Activated naive CD4-positive, alpha-beta T cell treated with anti-CD3 and anti-CD28 coated beads, Interleukin-2, amount 50 U/mL, for 24 hours (primary cell): Measurements from ENCODE around the gene UNC80.

ENCODE experiments used
- H3K27ac Mint-ChIP-seq: one replicate; pipeline ENCODE4 v1.8.0; 2021; ENCODE audit warnings: mild to moderate bottlenecking, mixed read lengths
- H3K27me3 Mint-ChIP-seq: one replicate; pipeline ENCODE4 v1.8.0; 2021; ENCODE audit warnings: mixed read lengths
- H3K36me3 Mint-ChIP-seq: one replicate; pipeline ENCODE4 v1.8.0; 2021; ENCODE audit warnings: mixed read lengths
- H3K4me1 Mint-ChIP-seq: one replicate; pipeline ENCODE4 v1.8.0; 2021; ENCODE audit warnings: mixed read lengths
- H3K4me3 Mint-ChIP-seq: one replicate; pipeline ENCODE4 v1.8.0; 2021; ENCODE audit warnings: mild to moderate bottlenecking, mixed read lengths
- H3K9me3 Mint-ChIP-seq: one replicate; pipeline ENCODE4 v1.8.0; 2021; ENCODE audit warnings: mixed read lengths

The UNC80 gene

GRCh38 chr2:210046851-210047500 is 275.3 kb downstream of the UNC80 start:
- Mint-ChIP-seq H3K27ac (no peak overlapping the region), H3K4me3 (no peak overlapping the region), H3K4me1 (no peaks in the 10 kb centered on the region), H3K27me3 (no peaks in the 10 kb centered on the region), H3K36me3 (peaks cover 18% of the 10 kb centered on the region), H3K9me3 (no peaks in the 10 kb centered on the region)
